GM23338 (cell line): Measurements from ENCODE around the gene MYO1D. TPM values are rescaled to one million over a fixed set of nuclear protein-coding genes. Genes with fewer than 3 reads are reported as not detected.

Source experiments
- ATAC-seq: fragments of 200-7000 bp; cut with Tn5 transposase; 3 replicates; pipeline ENCODE4 v1.9.1; 2020
- DNase-seq: peaks from one replicate; pipeline ENCODE4 v3.0.0-alpha.2; 2015; ENCODE audit warnings: low spot score
- H2AFZ ChIP-seq: fragments of 200-600 bp; sonication (generic); 2 replicates; pipeline ENCODE4 v1.8.0; 2016; ENCODE audit warnings: antibody characterized with exemption, mild to moderate bottlenecking, moderate library complexity
- H3F3A ChIP-seq: fragments of 200-600 bp; sonication (generic); replicated peaks from 2 replicates; pipeline ENCODE4 v1.8.0; 2017; ENCODE audit warnings: antibody characterized with exemption, mixed run types, low read depth
- H3K27ac ChIP-seq: fragments of 200-600 bp; sonication (generic); 2 replicates; pipeline ENCODE4 v1.6.1; 2016; ENCODE audit warnings: low read depth
- H3K27me3 ChIP-seq: fragments of 200-600 bp; sonication (generic); 2 replicates; pipeline ENCODE4 v1.8.0; 2016; ENCODE audit warnings: mild to moderate bottlenecking, mixed run types, moderate library complexity; ENCODE audit not compliant: insufficient read depth
- H3K36me3 ChIP-seq: fragments of 200-600 bp; sonication (generic); 2 replicates; pipeline ENCODE4 v1.8.0; 2016; ENCODE audit warnings: mild to moderate bottlenecking; ENCODE audit not compliant: insufficient read depth
- H3K4me1 ChIP-seq: fragments of 200-600 bp; sonication (generic); 2 replicates; pipeline ENCODE4 v1.8.0; 2016; ENCODE audit warnings: mild to moderate bottlenecking, moderate library complexity; ENCODE audit not compliant: insufficient read depth
- H3K4me2 ChIP-seq: fragments of 200-600 bp; sonication (generic); 2 replicates; pipeline ENCODE4 v1.7.1; 2017; ENCODE audit warnings: mixed run types
- H3K4me3 ChIP-seq: fragments of 200-600 bp; sonication (generic); 2 replicates; pipeline ENCODE4 v1.6.1; 2016; ENCODE audit warnings: mixed run types
- H3K79me2 ChIP-seq: fragments of 200-600 bp; sonication (generic); replicated peaks from 2 replicates; pipeline ENCODE4 v1.8.0; 2017; ENCODE audit warnings: mild to moderate bottlenecking; ENCODE audit not compliant: insufficient read depth
- H3K9me2 ChIP-seq: fragments of 200-600 bp; sonication (generic); 2 replicates; pipeline ENCODE4 v1.8.0; 2017; ENCODE audit not compliant: insufficient read depth
- H4K20me1 ChIP-seq: fragments of 200-600 bp; sonication (generic); replicated peaks from 2 replicates; pipeline ENCODE4 v1.8.0; 2017; ENCODE audit warnings: mild to moderate bottlenecking; ENCODE audit not compliant: insufficient read depth
- H3K27ac Mint-ChIP-seq: 2 replicates; pipeline ENCODE4 v1.8.0; 2020; ENCODE audit warnings: inconsistent platforms, mild to moderate bottlenecking, moderate library complexity, mixed read lengths
- H3K27me3 Mint-ChIP-seq: 3 replicates; pipeline ENCODE4 v1.8.0; 2022; ENCODE audit warnings: low read depth, mild to moderate bottlenecking, moderate library complexity, mixed read lengths, inconsistent platforms; ENCODE audit not compliant: insufficient read depth, poor library complexity
- H3K36me3 Mint-ChIP-seq: 3 replicates; pipeline ENCODE4 v1.8.0; 2021; ENCODE audit warnings: low read depth, mild to moderate bottlenecking, inconsistent platforms, moderate library complexity, mixed read lengths
- H3K4me1 Mint-ChIP-seq: 3 replicates; pipeline ENCODE4 v1.8.0; 2020; ENCODE audit warnings: mild to moderate bottlenecking, inconsistent platforms, mixed read lengths
- H3K4me3 Mint-ChIP-seq: 3 replicates; pipeline ENCODE4 v1.8.0; 2021; ENCODE audit warnings: moderate library complexity, mild to moderate bottlenecking, inconsistent platforms, mixed read lengths
- H3K9me3 Mint-ChIP-seq: 3 replicates; pipeline ENCODE4 v1.8.0; 2020; ENCODE audit warnings: moderate library complexity, mild to moderate bottlenecking, inconsistent platforms, mixed read lengths
- CREB1 ChIP-seq: fragments of 250-450 bp; sonication (Bioruptor Pico); IDR thresholded peaks from 2 replicates; pipeline ENCODE4 v1.5.0; 2020; ENCODE audit warnings: low read depth, mild to moderate bottlenecking, moderate library complexity
- CTCF ChIP-seq, 2 experiments: fragments of 200-600 bp in 1 of 2; sonication (generic) in 1 of 2; conservative IDR thresholded peaks; 2 replicates each; pipeline versions ENCODE4 v1.5.1 to v1.6.1; 2016 to 2017; ENCODE audit warnings: antibody characterized with exemption in 2 of 2, low read depth in 2 of 2, mild to moderate bottlenecking in 2 of 2, moderate library complexity in 1 of 2
- ETS1 ChIP-seq: IDR thresholded peaks from 2 replicates; pipeline ENCODE4 v1.6.1; 2016; ENCODE audit warnings: antibody characterized with exemption
- EZH2 ChIP-seq: fragments of 200-600 bp; sonication (generic); IDR thresholded peaks from one replicate; pipeline ENCODE4 v1.8.0; 2017; ENCODE audit warnings: antibody characterized with exemption, mild to moderate bottlenecking, low read depth; ENCODE audit not compliant: unreplicated experiment
- EZH2phosphoT487 ChIP-seq: fragments of 200-600 bp; sonication (generic); IDR thresholded peaks from one replicate; pipeline ENCODE4 v1.8.1; 2018; ENCODE audit warnings: antibody characterized with exemption; ENCODE audit not compliant: unreplicated experiment
- JUNB ChIP-seq: IDR thresholded peaks from one replicate; pipeline ENCODE4 v1.6.1; 2016; ENCODE audit warnings: antibody characterized with exemption; ENCODE audit not compliant: unreplicated experiment
- NANOG ChIP-seq: IDR thresholded peaks from 2 replicates; pipeline ENCODE4 v1.6.1; 2016; ENCODE audit warnings: antibody characterized with exemption, borderline replicate concordance
- POLR2AphosphoS5 ChIP-seq: IDR thresholded peaks from 2 replicates; pipeline ENCODE4 v1.6.1; 2016; ENCODE audit warnings: antibody characterized with exemption, low read depth
- REST ChIP-seq: IDR thresholded peaks from one replicate; pipeline ENCODE4 v1.6.1; 2018; ENCODE audit warnings: antibody characterized with exemption; ENCODE audit not compliant: unreplicated experiment
- STAT1 ChIP-seq: IDR thresholded peaks from one replicate; pipeline ENCODE4 v1.6.1; 2016; ENCODE audit warnings: antibody characterized with exemption; ENCODE audit not compliant: unreplicated experiment
- ZNF114 ChIP-seq: fragments of 250-450 bp; sonication (Bioruptor Pico); IDR thresholded peaks from 2 replicates; pipeline ENCODE4 v1.5.0; 2020; ENCODE audit warnings: mild to moderate bottlenecking, moderate library complexity
- ZNF331 ChIP-seq: fragments of 250-450 bp; sonication (Bioruptor Pico); IDR thresholded peaks from 2 replicates; pipeline ENCODE4 v1.5.0; 2020; ENCODE audit warnings: low read depth, mild to moderate bottlenecking, moderate library complexity
- ZNF462 ChIP-seq: fragments of 250-450 bp; sonication (Bioruptor Pico); IDR thresholded peaks from 2 replicates; pipeline ENCODE4 v1.5.0; 2020; ENCODE audit warnings: mild to moderate bottlenecking, moderate library complexity
- polyA plus RNA-seq: library from polyadenylated mRNA; unstranded; fragments of >200 nt; fragmentation: Nextera tagmentation; extraction: Ambion mirVana; gene quantifications from 2 replicates; pipeline ENCODE4 v1.2.1, GENCODE V29; 2016
- total RNA-seq: library from RNA; depleted of rRNA; stranded (reverse); fragments of >200 nt; shearing (Covaris generic); gene quantifications from 2 replicates; pipeline ENCODE4 v1.2.3, GENCODE V29; 2014

MYO1D gene
- total and polyA plus RNA-seq, 2 experiments from 2014 or later: 8.6 to 28.6 TPM

- ATAC-seq: no peak
- Histone ChIP-seq H3F3A (no peaks in the 10 kb centered on the region), H3K36me3 (no peaks in the 10 kb centered on the region), H3K4me3 (no peak overlapping the region), H4K20me1 (no peaks in the 10 kb centered on the region), H3K27me3 (no peaks in the 10 kb centered on the region), H3K4me1 (0 out of 2 replicates have a peak, but pooled peaks cover 5% of the 10 kb centered on the region), H2AFZ (no peak overlapping the region), H3K79me2 (no peaks in the 10 kb centered on the region; the same call in 1 of the 2 replicates), H3K4me2 (no peak overlapping the region), H3K9me2 (no peaks in the 10 kb centered on the region), H3K27ac (no peak overlapping the region)
- Mint-ChIP-seq H3K4me1 (no peaks in the 10 kb centered on the region), H3K27me3 (peaks cover 3% of the 10 kb centered on the region), H3K27ac (no peak overlapping the region), H3K9me3 (no peaks in the 10 kb centered on the region), H3K4me3 (no peak overlapping the region), H3K36me3 (no peaks in the 10 kb centered on the region)
- no peak for DNase-seq
- TF ChIP-seq STAT1 (no peak), CTCF (conservative IDR thresholded peaks at IDR 0.05; ENCODE audit: low read depth in 2 of 2) (no peak), CREB1 (CRISPR knock-in tag) (no peak), ZNF331 (CRISPR knock-in tag) (no peak), ZNF114 (CRISPR knock-in tag) (no peak), POLR2AphosphoS5 (no peak), REST (no peak), ZNF462 (CRISPR knock-in tag) (no peak), ETS1 (no peak), NANOG (no peak), EZH2 (no peak), EZH2phosphoT487 (no peak), JUNB (no peak)
These were observed 43.4 kb downstream of the MYO1D start for GRCh38 chr17:32833526-32833925.
